Measurements from ENCODE around the gene LIX1L.

- TF ChIP-seq CTCF (IDR thresholded peaks at IDR 0.05; ENCODE audit: low read length) (no peak), EZH2 (optimal IDR thresholded peaks at IDR 0.05; ENCODE audit: low read depth, low read length) (no peak)
Measured at GRCh38 chr1:145935708-145936107, 22.1 kb downstream of the LIX1L start.

Data from MM.1S (cell line).